Skeletal muscle tissue (tissue), 4 donors: ENCODE measurements around the gene RASGRF2. TPM values are rescaled to one million over a fixed set of nuclear protein-coding genes. Genes with fewer than 3 reads are reported as not detected.

Experiments
- H3K27ac ChIP-seq: one replicate; pipeline ENCODE4 v1.7.0; 2013; ENCODE audit warnings: mild to moderate bottlenecking, low read depth, low read length, inconsistent platforms
- H3K27me3 ChIP-seq, 3 donors: one replicate each; pipeline ENCODE4 v1.7.0; 2013; ENCODE audit warnings: low read length in 3 of 3; ENCODE audit not compliant: control insufficient read depth in 3 of 3, insufficient read depth in 3 of 3
- H3K36me3 ChIP-seq, 3 donors: one replicate each; pipeline ENCODE4 v1.7.0; 2013; ENCODE audit warnings: low read length in 3 of 3; ENCODE audit not compliant: control insufficient read depth in 3 of 3, insufficient read depth in 3 of 3
- H3K4me1 ChIP-seq, 3 donors: one replicate each; pipeline ENCODE4 v1.7.0; 2013; ENCODE audit warnings: low read length in 3 of 3, mild to moderate bottlenecking in 3 of 3; ENCODE audit not compliant: control insufficient read depth in 3 of 3, insufficient read depth in 3 of 3
- H3K4me3 ChIP-seq, 3 donors: one replicate each; pipeline ENCODE4 v1.7.0; 2013; ENCODE audit warnings: low read length in 3 of 3
- H3K9ac ChIP-seq, 3 donors: one replicate each; pipeline ENCODE4 v1.7.0; 2013; ENCODE audit warnings: low read length in 3 of 3, mild to moderate bottlenecking in 3 of 3, moderate library complexity in 2 of 3, low read depth in 1 of 3
- H3K9me3 ChIP-seq, 3 donors: one replicate each; pipeline ENCODE4 v1.7.0; 2013; ENCODE audit warnings: low read length in 3 of 3; ENCODE audit not compliant: control insufficient read depth in 3 of 3
- total RNA-seq: library from RNA; depleted of rRNA; stranded (reverse); fragments of >200 nt; gene quantifications from one replicate; pipeline ENCODE4 v1.2.3, GENCODE V29; 2014
- donor health status: Osteomylitis.

RASGRF2 gene
- total RNA-seq, 1 donor from 2014 or later = 1.0 TPM

DNA sequence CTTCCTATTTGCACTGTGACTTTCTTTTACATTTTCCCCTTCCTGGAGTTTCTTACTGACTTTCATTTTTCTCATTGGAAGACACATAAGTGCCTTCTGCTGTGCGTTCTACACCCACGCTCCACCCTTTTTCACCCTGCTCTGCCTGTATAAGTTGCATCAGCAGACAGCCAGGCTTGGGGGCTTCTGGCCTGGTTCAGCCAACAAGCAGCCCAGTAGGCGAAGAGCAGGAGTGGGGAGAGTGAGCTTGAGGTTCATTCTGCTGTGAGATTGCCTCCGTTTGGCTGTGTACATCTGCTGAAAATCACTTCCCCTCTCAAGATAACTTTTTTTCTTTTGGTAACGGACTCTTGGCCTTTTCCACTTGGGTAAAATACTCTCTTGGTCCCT lies 38.4 kb downstream of the RASGRF2 start:
- Histone ChIP-seq H3K4me1 (no peaks in the 10 kb centered on the region), H3K27me3 (no peaks in the 10 kb centered on the region), H3K9me3 (no peaks in the 10 kb centered on the region), H3K36me3 (no peaks in the 10 kb centered on the region), H3K9ac (no peak overlapping the region), H3K4me3 (no peak overlapping the region), H3K27ac (no peak overlapping the region)

- Histone ChIP-seq H3K36me3 (no peaks in the 10 kb centered on the region), H3K4me3 (no peak overlapping the region), H3K9me3 (no peaks in the 10 kb centered on the region), H3K27ac (peak overlapping the region; percentile 28), H3K4me1 (no peaks in the 10 kb centered on the region), H3K9ac (no peak overlapping the region), H3K27me3 (no peaks in the 10 kb centered on the region)
Measured at GRCh38 chr5:81003811-81004386, 43.7 kb downstream of the RASGRF2 start.

DNA sequence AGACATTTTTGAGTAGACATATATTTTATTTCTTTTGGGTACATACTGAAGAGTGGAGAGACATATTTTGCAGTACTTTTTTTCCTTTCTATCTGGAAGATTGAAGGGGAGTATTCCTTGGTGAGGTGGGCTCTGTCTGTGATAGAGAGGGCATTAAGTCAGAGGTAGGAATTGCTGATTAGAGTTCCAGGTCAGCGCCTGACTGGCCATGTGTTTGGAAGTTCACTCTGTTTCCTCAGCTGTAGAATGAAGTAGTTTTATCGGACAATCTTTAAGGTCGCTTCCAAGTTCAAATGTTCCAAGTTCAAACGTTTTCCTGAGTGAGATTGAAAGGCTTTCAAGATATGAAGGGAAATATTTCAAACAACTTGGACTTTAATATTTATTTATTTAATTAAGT lies 45.5 kb downstream of the RASGRF2 start:
- Histone ChIP-seq H3K4me1 (no peaks in the 10 kb centered on the region), H3K27me3 (no peaks in the 10 kb centered on the region), H3K4me3 (no peak overlapping the region), H3K27ac (no peak overlapping the region), H3K9me3 (no peaks in the 10 kb centered on the region), H3K9ac (no peak overlapping the region), H3K36me3 (no peaks in the 10 kb centered on the region)

- H3K4me1 ChIP-seq = no peaks in the 10 kb centered on the region
- H3K4me3 ChIP-seq = no peak overlapping the region
- H3K27ac ChIP-seq = no peak overlapping the region
- H3K36me3 ChIP-seq = no peaks in the 10 kb centered on the region
- H3K9ac ChIP-seq = no peak overlapping the region
- no peaks in the 10 kb centered on the region for H3K9me3 ChIP-seq
- H3K27me3 ChIP-seq = no peaks in the 10 kb centered on the region
Measured at GRCh38 chr5:81006231-81006630, 46.1 kb downstream of the RASGRF2 start.

- no peaks in the 10 kb centered on the region for H3K36me3 ChIP-seq
- H3K27me3 ChIP-seq = no peaks in the 10 kb centered on the region
- no peaks in the 10 kb centered on the region for H3K9me3 ChIP-seq
- no peak overlapping the region for H3K4me3 ChIP-seq
- no peak overlapping the region for H3K27ac ChIP-seq
- no peak overlapping the region for H3K9ac ChIP-seq
- H3K4me1 ChIP-seq = no peaks in the 10 kb centered on the region
Measured at GRCh38 chr5:81006947-81007636, 46.9 kb downstream of the RASGRF2 start.

DNA sequence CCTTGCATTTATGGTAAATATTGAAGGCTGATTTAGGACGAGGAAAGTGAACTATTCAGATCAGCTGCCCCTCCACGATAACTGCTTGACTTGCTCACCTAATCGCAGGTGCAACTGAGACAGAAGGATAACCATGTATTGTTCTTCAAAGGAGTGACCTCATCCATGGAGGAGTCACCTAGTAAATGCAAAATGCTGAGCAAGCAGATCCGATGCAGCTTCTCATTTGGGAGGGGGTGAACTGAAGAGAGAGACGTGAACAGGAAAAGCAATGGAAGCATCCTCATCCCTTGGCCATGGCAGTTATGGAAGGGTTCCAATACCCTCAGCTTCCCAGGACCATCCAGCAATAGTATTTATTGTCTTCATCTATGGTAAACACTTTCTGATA lies 47.5 kb downstream of the RASGRF2 start:
- H3K9me3 ChIP-seq = no peaks in the 10 kb centered on the region
- H3K27me3 ChIP-seq = no peaks in the 10 kb centered on the region
- H3K4me3 ChIP-seq = no peak overlapping the region
- H3K36me3 ChIP-seq = no peaks in the 10 kb centered on the region
- H3K27ac ChIP-seq = no peak overlapping the region
- no peaks in the 10 kb centered on the region for H3K4me1 ChIP-seq
- H3K9ac ChIP-seq = no peak overlapping the region

DNA sequence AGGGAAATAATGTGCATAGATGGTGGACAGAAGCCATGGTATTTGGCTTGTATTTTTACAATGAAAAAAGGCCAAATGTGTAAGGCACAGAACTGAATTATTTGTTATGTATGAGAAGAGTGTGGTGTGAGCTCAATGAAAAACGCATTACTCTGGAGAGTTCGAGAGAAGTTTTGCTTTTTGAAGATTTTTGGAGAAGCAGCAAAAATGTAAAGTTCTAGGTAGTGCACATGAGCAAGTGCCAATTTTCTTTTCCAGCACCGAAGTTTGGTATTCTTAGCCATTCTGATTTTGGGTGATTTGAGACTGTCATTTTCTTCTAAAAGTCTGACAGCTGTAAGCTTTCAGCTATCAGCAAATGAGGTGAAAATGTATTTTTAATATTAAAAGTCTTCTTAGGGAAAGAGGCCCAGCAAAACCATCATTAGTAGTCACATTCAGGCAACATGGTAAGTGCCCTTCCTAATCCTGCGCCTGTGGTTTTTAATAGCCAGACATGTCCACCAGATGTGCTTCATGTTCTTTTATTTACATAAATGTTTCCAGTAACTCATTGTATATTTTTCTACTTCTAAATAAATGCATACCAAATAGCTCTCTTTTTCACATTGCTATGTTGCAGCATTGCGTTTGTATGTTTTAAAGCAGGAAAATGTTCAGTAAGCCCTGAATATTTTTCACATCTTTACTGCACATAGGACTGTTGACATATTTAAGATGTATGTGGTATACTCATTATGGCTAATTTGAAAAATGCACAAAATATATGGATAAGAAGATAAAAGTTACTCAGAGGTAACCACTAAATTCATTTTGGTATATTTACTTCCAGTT lies 50.4 kb downstream of the RASGRF2 start:
- no peak overlapping the region for H3K27ac ChIP-seq
- no peaks in the 10 kb centered on the region for H3K9me3 ChIP-seq
- no peaks in the 10 kb centered on the region for H3K36me3 ChIP-seq
- H3K4me1 ChIP-seq = no peaks in the 10 kb centered on the region
- no peak overlapping the region for H3K4me3 ChIP-seq
- no peaks in the 10 kb centered on the region for H3K27me3 ChIP-seq
- H3K9ac ChIP-seq = no peak overlapping the region

GRCh38 chr5:81014348-81014747 lies 54.2 kb downstream of the RASGRF2 start:
- H3K9ac ChIP-seq = no peak overlapping the region
- no peaks in the 10 kb centered on the region for H3K36me3 ChIP-seq
- no peak overlapping the region for H3K27ac ChIP-seq
- H3K9me3 ChIP-seq = no peaks in the 10 kb centered on the region
- no peak overlapping the region for H3K4me3 ChIP-seq
- no peaks in the 10 kb centered on the region for H3K4me1 ChIP-seq
- no peaks in the 10 kb centered on the region for H3K27me3 ChIP-seq

DNA sequence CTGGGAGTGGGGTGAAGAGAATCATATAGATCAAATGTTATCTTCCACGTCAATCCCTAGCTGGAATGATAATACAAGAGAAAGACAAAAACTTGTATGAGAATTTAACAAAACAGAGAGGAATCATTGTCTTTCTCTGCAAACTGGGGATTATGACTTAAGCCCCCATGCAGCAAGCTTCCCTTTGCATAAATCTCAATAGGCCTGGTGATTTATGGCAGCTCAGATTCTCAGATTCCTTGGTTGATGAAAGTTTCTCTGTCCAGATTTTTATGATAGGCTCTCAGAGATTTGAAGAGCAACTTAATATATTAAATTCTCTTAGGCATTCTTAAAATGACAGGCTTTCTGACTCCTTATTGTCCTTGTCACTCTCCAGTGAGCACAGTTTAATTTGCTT lies 56.0 kb downstream of the RASGRF2 start:
- Histone ChIP-seq H3K36me3 (no peaks in the 10 kb centered on the region), H3K9ac (no peak overlapping the region), H3K9me3 (no peaks in the 10 kb centered on the region), H3K4me3 (no peak overlapping the region), H3K4me1 (no peaks in the 10 kb centered on the region), H3K27ac (no peak overlapping the region), H3K27me3 (no peaks in the 10 kb centered on the region)

DNA sequence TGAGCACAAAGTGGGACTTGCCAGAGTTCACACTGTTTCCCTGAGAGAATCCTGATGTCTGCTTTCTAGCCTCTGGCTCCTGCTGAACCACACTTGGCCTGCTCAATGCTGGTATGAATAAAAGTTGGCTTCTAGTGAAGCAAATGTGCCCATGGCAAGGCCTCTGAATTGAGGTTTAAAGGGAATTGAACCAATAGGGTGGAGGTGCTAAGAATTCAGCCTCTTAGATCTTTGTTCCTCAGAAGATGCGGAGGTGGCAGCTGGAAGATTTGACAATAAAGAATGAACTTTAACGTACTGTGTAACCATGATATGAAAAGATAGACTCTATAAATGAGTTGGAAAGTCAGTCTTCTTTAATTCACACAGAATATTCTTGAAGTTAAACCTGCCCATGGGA lies 57.2 kb downstream of the RASGRF2 start:
- H3K4me1 ChIP-seq = no peaks in the 10 kb centered on the region
- H3K4me3 ChIP-seq = no peak overlapping the region
- no peak overlapping the region for H3K9ac ChIP-seq
- no peaks in the 10 kb centered on the region for H3K9me3 ChIP-seq
- H3K27me3 ChIP-seq = no peaks in the 10 kb centered on the region
- H3K27ac ChIP-seq = no peak overlapping the region
- no peaks in the 10 kb centered on the region for H3K36me3 ChIP-seq
